22Rv1 (cell line): ENCODE results near the gene STK10.

Source experiments
- H3K27ac ChIP-seq: fragments of 450-650 bp; 2 replicates; pipeline ENCODE4 v1.5.1; 2017
- CTCF ChIP-seq: fragments of 450-650 bp; IDR thresholded peaks from 2 replicates; pipeline ENCODE4 v1.5.1; 2017; ENCODE audit warnings: mild to moderate bottlenecking
- ZFX ChIP-seq: fragments of 450-650 bp; IDR thresholded peaks from 2 replicates; pipeline ENCODE4 v1.6.1; 2017; ENCODE audit warnings: antibody characterized with exemption, borderline replicate concordance

STK10 gene

GRCh38 chr5:172178991-172179989 is 8.7 kb downstream of the STK10 start:
- no peak for TF ChIP-seq ZFX
- no peak for TF ChIP-seq CTCF
- H3K27ac ChIP-seq, result no peak overlapping the region

GRCh38 chr5:172178301-172178987 is 9.6 kb downstream of the STK10 start:
- H3K27ac ChIP-seq, result no peak overlapping the region
- TF ChIP-seq CTCF, result no peak
- no peak for TF ChIP-seq ZFX

- TF ChIP-seq CTCF (no peak), ZFX (no peak)
- H3K27ac ChIP-seq, result no peak overlapping the region
Measured at GRCh38 chr5:172177176-172177575, 10.8 kb downstream of the STK10 start.

GRCh38 chr5:172175263-172175719 is 12.7 kb downstream of the STK10 start:
- H3K27ac ChIP-seq, result no peak overlapping the region
- TF ChIP-seq CTCF (no peak), ZFX (no peak)

- TF ChIP-seq CTCF, result no peak
- no peak for TF ChIP-seq ZFX
- H3K27ac ChIP-seq, result no peak overlapping the region
Measured at GRCh38 chr5:172173564-172174153, 14.4 kb downstream of the STK10 start.

GRCh38 chr5:172172912-172173563 is 15.0 kb downstream of the STK10 start:
- TF ChIP-seq ZFX, result no peak
- no peak for TF ChIP-seq CTCF
- no peak overlapping the region for H3K27ac ChIP-seq
